Panc1 (cell line): ENCODE results near the gene INPP5B. TPM values are rescaled to one million over a fixed set of nuclear protein-coding genes. Genes with fewer than 3 reads are reported as not detected.

Experiments used
- ATAC-seq: fragments of 200-7000 bp; cut with Tn5 transposase; 2 replicates; pipeline ENCODE4 v1.9.1; 2020; ENCODE audit warnings: mild to moderate bottlenecking, moderate library complexity
- BruUV-seq: library from RNA; stranded (reverse); fragments of 400-500 nt; replicated peaks from 2 replicates; lab custom pipeline; 2021; lab: Mats Ljungman, UMichigan
- CTCF ChIA-PET: fragments of 300-600 bp; sonication (Branson Sonifier 250); formaldehyde crosslinking; loops from one replicate; lab custom pipeline; 2022; ENCODE audit warnings: antibody characterized with exemption; lab: Charles Lee
- POLR2A ChIA-PET: fragments of 300-600 bp; sonication (Branson Sonifier 250); formaldehyde crosslinking; loops from one replicate; lab custom pipeline; 2022; ENCODE audit warnings: antibody characterized with exemption; lab: Charles Lee
- DNase-seq: peaks from one replicate; pipeline ENCODE4 v3.0.0-alpha.2; 2010; ENCODE audit warnings: low read depth, low spot score
- H3K27ac ChIP-seq: 2 replicates; pipeline ENCODE4 v1.5.1; 2011; ENCODE audit warnings: mild to moderate bottlenecking, low read length, inconsistent platforms
- H3K27me3 ChIP-seq: fragments of 200-500 bp; sonication (Bioruptor generic); 2 replicates; pipeline ENCODE4 v1.6.0; 2014; ENCODE audit warnings: low read length, inconsistent platforms; ENCODE audit not compliant: control insufficient read depth, insufficient read depth
- H3K36me3 ChIP-seq: fragments of 200-500 bp; sonication (Bioruptor generic); 2 replicates; pipeline ENCODE4 v1.5.1; 2014; ENCODE audit warnings: inconsistent platforms, mild to moderate bottlenecking, low read length, moderate library complexity; ENCODE audit not compliant: control insufficient read depth, insufficient read depth
- H3K4me1 ChIP-seq: 2 replicates; pipeline ENCODE4 v1.5.1; 2011; ENCODE audit warnings: inconsistent platforms, mild to moderate bottlenecking, low read length, moderate library complexity; ENCODE audit not compliant: control insufficient read depth, insufficient read depth
- H3K4me3 ChIP-seq, 2 experiments: 2 replicates each; pipeline ENCODE4 v1.5.1; 2011 to 2012; ENCODE audit warnings: low read depth in 2 of 2, low read length in 2 of 2, mild to moderate bottlenecking in 2 of 2, inconsistent platforms in 1 of 2, moderate library complexity in 1 of 2
- H3K9me3 ChIP-seq: fragments of 200-500 bp; sonication (Bioruptor generic); 2 replicates; pipeline ENCODE4 v1.5.1; 2014; ENCODE audit warnings: low read depth, mild to moderate bottlenecking, inconsistent platforms, low read length, moderate library complexity; ENCODE audit not compliant: control insufficient read depth, insufficient read depth
- CTCF ChIP-seq: fragments of 450-650 bp; IDR thresholded peaks from 2 replicates; pipeline ENCODE4 v1.5.1; 2017; ENCODE audit warnings: mild to moderate bottlenecking
- POLR2AphosphoS5 ChIP-seq: IDR thresholded peaks from 2 replicates; pipeline ENCODE4 v1.6.1; 2012; ENCODE audit warnings: mild to moderate bottlenecking, low read depth, low read length, moderate library complexity
- REST ChIP-seq, 2 experiments: IDR thresholded peaks; 2 replicates each; pipeline ENCODE4 v1.6.1; 2011 to 2012; ENCODE audit warnings: low read depth in 2 of 2, control low read depth in 1 of 2, low read length in 1 of 2, mild to moderate bottlenecking in 1 of 2, moderate library complexity in 1 of 2; ENCODE audit not compliant: insufficient read depth in 1 of 2
- SIN3A ChIP-seq: IDR thresholded peaks from 2 replicates; pipeline ENCODE4 v1.6.1; 2012; ENCODE audit warnings: low read depth, mild to moderate bottlenecking, low read length, moderate library complexity, borderline replicate concordance; ENCODE audit not compliant: insufficient read depth
- TCF7L2 ChIP-seq: IDR thresholded peaks from 2 replicates; pipeline ENCODE4 v1.6.1; 2011; ENCODE audit warnings: mild to moderate bottlenecking, low read depth, low read length, inconsistent platforms
- in situ Hi-C: cut with HindIII; loops from 2 replicates; pipeline ENCODE4 v1.10.0; 2016; ENCODE audit warnings: low sequenced_read_pairs, low pct_unique_long_range_greater_than_20kb
- intact Hi-C: fragments of 100-400 bp; cut with micrococcal nuclease; formaldehyde crosslinking; loops from one replicate; pipeline ENCODE4 v1.10.0; 2022; ENCODE audit not compliant: unreplicated experiment
- total RNA-seq: library from RNA; stranded (reverse); gene quantifications from one replicate; pipeline ENCODE4 v1.2.1, GENCODE V29; 2021; ENCODE audit not compliant: unreplicated experiment

INPP5B gene
- total RNA-seq, 1 experiment from 2014 or later: 17.7 TPM

GRCh38 chr1:37888022-37888700 is 58.7 kb downstream of the INPP5B start:
- no peak for ATAC-seq
- Histone ChIP-seq H3K36me3 (0 out of 2 replicates have a peak, but pooled peaks cover 5% of the 10 kb centered on the region), H3K4me3 (no peak overlapping the region), H3K9me3 (no peaks in the 10 kb centered on the region), H3K27me3 (no peaks in the 10 kb centered on the region), H3K27ac (no peak overlapping the region), H3K4me1 (no peaks in the 10 kb centered on the region)
- POLR2A ChIA-PET: no interaction called here
- CTCF ChIA-PET: no interaction called here
- in situ Hi-C loops (no loop called here), intact Hi-C loops (no loop called here)
- DNase-seq: no peak
- TF ChIP-seq TCF7L2 (no peak), SIN3A (no peak), REST (IDR thresholded peaks at IDR 0.05; ENCODE audit: insufficient read depth in 1 of 2, low read depth in 2 of 2, low read length in 1 of 2) (no peak), POLR2AphosphoS5 (no peak), CTCF (no peak)
- no TSS peak for BruUV-seq

GRCh38 chr1:37884145-37884544 is 62.7 kb downstream of the INPP5B start:
- ATAC-seq (no peak), DNase-seq (no peak)
- no peak overlapping the region for H3K4me3 ChIP-seq
- ChIA-PET CTCF (no interaction called here), POLR2A (no interaction called here)
- H3K36me3 ChIP-seq: 0 out of 2 replicates have a peak, but pooled peaks cover 5% of the 10 kb centered on the region
- H3K27me3 ChIP-seq: no peaks in the 10 kb centered on the region
- no peaks in the 10 kb centered on the region for H3K9me3 ChIP-seq
- no TSS peak for BruUV-seq
- intact Hi-C loops (no loop called here), in situ Hi-C loops (no loop called here)
- no peak for TF ChIP-seq TCF7L2
- TF ChIP-seq SIN3A: no peak
- TF ChIP-seq CTCF: no peak
- H3K4me1 ChIP-seq: no peaks in the 10 kb centered on the region
- H3K27ac ChIP-seq: no peak overlapping the region
